Mucosa of descending colon (tissue), 3 donors: ENCODE measurements around the gene CCDC158. TPM values are rescaled to one million over a fixed set of nuclear protein-coding genes. Genes with fewer than 3 reads are reported as not detected.

ENCODE experiments used
- ATAC-seq: fragments of 200-7000 bp; cut with Tn5 transposase; one replicate; pipeline ENCODE4 v1.9.1; 2020; ENCODE audit warnings: mild to moderate bottlenecking, moderate library complexity
- DNase-seq, 3 donors: peaks; one replicate each; pipeline ENCODE4 v3.0.0-alpha.2; 2020
- H3K36me3 ChIP-seq: fragments of 200-600 bp; one replicate; pipeline ENCODE4 v1.8.0; 2021; ENCODE audit warnings: low read depth, mild to moderate bottlenecking
- H3K4me1 ChIP-seq: fragments of 200-600 bp; one replicate; pipeline ENCODE4 v1.8.0; 2021; ENCODE audit warnings: low read depth, mild to moderate bottlenecking
- H3K4me3 ChIP-seq: fragments of 200-600 bp; one replicate; pipeline ENCODE4 v1.8.0; 2021; ENCODE audit warnings: mild to moderate bottlenecking
- H3K9me3 ChIP-seq: fragments of 200-600 bp; one replicate; pipeline ENCODE4 v1.8.0; 2021; ENCODE audit warnings: mild to moderate bottlenecking
- intact Hi-C, 2 donors: fragments of 100-400 bp; cut with DNase I in 1 of 2; cut with micrococcal nuclease in 1 of 2; formaldehyde crosslinking; loops; one replicate each; pipeline versions ENCODE4 v1.11.0 to v1.11.1; 2022; cut with DNase I, micrococcal nuclease
- total RNA-seq, 3 donors: library from RNA; stranded (reverse); fragmentation: NEBNext Ultra II Directional in 2 of 3; extraction: Animal tissue kit (Norgen Biotek cat#: 25700) in 2 of 3; gene quantifications; one replicate each; pipeline versions ENCODE4 v1.2.1 to v1.2.4, GENCODE V29; 2021 to 2023
- TF ChIP-seq, protein P1 (sequence below): fragments of 200-600 bp; IDR thresholded peaks from one replicate; pipeline ENCODE4 v1.8.0; 2022; ENCODE audit warnings: antibody characterized with exemption, mild to moderate bottlenecking
- donor health status: DM: no; HTN: no; CAD: no; lungs with moderate emphysema.
- donor health status: DM: no; HTN: no; CAD: no.
- donor health status: DM: no; HTN: yes; CAD: no.

The CCDC158 gene
- total RNA-seq, 3 donors from 2014 or later, result 0.82 TPM; not detected in 2

DNA sequence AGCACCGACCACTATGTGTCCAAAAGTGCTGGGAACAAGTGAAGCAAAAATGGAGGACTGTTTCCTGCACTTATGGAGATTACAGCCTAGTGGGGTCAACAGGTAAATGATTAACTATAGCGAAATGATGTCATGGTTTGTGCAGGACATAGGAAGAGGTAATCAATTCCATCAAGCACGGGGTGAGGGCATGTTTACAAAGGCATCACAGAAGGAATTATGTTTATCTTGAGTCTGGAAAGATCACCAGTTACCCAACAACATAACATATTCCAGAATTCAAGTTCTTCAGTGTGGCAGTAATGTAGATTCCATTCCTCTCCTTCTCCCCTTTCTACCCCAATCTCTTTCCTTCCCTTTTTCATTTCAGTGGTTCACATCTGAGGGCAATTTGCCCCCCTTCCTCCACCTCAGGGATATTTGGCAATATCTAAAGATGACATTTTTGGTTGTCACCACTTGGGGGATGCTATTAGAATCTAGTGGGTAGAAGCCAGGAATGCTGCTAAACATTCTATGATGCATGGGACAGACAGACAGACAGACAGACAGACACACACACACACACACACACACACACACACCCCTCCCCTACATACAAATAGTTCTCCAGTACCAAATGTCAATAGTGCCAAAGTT, 145.3 kb downstream of the CCDC158 start:
- intact Hi-C loops, result no loop called here
- ATAC-seq, result no peak

DNA sequence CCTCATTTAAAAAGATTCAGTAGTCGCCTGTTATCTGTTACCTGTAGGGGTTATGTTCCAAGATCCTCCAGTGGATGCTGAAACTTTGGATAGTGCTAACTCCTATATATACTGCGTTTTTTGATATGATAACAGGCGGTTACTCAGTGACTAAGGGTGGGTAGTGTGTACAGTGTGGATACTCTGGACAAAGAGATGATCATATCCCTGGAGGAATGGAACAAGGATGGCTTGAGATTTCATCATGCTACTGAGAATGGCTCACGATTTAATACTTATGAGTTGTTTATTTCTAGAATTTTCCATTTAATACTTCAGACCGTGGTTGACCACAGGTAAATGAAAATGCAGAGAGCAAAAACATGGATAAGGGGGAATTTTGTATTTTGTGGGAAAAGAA, 147.9 kb downstream of the CCDC158 start:
- ATAC-seq (no peak), DNase-seq (no peak)
- no peaks in the 10 kb centered on the region for H3K36me3 ChIP-seq
- TF ChIP-seq, protein P1, sequence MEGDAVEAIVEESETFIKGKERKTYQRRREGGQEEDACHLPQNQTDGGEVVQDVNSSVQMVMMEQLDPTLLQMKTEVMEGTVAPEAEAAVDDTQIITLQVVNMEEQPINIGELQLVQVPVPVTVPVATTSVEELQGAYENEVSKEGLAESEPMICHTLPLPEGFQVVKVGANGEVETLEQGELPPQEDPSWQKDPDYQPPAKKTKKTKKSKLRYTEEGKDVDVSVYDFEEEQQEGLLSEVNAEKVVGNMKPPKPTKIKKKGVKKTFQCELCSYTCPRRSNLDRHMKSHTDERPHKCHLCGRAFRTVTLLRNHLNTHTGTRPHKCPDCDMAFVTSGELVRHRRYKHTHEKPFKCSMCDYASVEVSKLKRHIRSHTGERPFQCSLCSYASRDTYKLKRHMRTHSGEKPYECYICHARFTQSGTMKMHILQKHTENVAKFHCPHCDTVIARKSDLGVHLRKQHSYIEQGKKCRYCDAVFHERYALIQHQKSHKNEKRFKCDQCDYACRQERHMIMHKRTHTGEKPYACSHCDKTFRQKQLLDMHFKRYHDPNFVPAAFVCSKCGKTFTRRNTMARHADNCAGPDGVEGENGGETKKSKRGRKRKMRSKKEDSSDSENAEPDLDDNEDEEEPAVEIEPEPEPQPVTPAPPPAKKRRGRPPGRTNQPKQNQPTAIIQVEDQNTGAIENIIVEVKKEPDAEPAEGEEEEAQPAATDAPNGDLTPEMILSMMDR, result no peak
- H3K4me1 ChIP-seq, result peaks cover 6% of the 10 kb centered on the region
- H3K4me3 ChIP-seq, result no peak overlapping the region
- intact Hi-C loops, result no loop called here
- no peaks in the 10 kb centered on the region for H3K9me3 ChIP-seq

More for the DNA sequence above, 145.3 kb downstream of the CCDC158 start:
- no peaks in the 10 kb centered on the region for H3K9me3 ChIP-seq
- TF ChIP-seq, protein P1, result no peak
- DNase-seq, result no peak
- no peak overlapping the region for H3K4me3 ChIP-seq
- peaks cover 19% of the 10 kb centered on the region for H3K4me1 ChIP-seq
- no peaks in the 10 kb centered on the region for H3K36me3 ChIP-seq

DNA sequence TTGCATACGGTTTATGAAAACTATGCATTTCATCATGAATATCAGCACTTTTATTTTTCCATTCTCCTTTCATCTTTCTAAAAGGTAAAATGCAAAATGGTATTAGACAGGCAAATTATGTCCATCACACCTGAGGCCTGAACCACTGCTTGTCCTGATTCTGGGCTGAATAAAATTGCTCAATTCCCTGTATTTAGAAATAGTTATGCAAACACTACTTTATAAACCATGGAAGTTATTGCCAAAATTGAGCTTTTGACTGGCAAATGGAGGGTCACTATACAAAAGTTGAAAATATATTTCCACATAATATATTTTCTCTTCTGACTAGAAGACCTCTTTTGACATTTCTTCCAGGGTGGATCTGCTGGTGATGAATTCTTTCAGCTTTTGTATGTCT, 148.4 kb downstream of the CCDC158 start:
- Histone ChIP-seq H3K4me1 (peaks cover 4% of the 10 kb centered on the region), H3K36me3 (no peaks in the 10 kb centered on the region), H3K4me3 (no peak overlapping the region), H3K9me3 (no peaks in the 10 kb centered on the region)
- DNase-seq, result no peak
- intact Hi-C loops, result no loop called here
- TF ChIP-seq, protein P1, result no peak
- ATAC-seq, result no peak

DNA sequence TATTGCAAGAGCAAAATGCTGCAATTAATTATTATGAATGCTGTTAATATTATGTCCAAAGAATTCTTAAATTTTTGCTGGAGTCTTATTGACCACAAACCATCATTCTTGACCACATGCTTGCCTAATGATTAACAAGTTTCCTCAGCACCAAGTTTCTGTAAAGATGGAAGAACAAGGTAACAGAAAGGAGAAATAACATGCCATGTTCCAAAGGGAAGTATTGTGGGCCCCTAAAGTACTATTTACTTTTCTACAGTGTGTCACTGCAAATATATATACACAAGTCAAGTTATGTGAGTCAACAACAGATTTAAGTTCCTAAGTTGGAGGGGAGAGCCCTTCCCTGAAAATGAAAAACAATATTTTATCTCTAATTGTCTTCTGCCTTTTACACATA, 148.9 kb downstream of the CCDC158 start:
- no peak for DNase-seq
- intact Hi-C loops, result no loop called here
- Histone ChIP-seq H3K4me1 (peaks cover 4% of the 10 kb centered on the region), H3K9me3 (no peaks in the 10 kb centered on the region), H3K36me3 (no peaks in the 10 kb centered on the region), H3K4me3 (no peak overlapping the region)
- TF ChIP-seq, protein P1, result no peak
- no peak for ATAC-seq

DNA sequence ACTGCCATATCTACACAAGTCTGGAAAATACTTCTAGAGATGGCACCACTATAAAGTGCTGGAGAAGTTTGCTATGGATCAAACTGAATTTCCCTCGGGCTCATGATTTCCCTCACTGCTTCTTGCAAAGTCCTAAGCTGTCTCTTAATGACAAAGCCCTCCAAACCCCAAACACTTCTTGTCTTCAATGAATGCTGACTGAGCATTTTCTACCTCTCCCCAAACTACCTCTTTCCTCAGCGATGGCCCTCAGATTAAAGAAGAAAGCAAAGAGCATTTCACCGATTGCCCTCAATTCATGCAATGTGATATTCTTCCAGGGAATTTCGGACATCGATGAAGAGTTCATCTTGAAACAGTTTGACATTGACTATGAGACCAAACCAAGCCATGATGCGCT, 149.7 kb downstream of the CCDC158 start:
- no peak for DNase-seq
- no peak overlapping the region for H3K4me3 ChIP-seq
- no peaks in the 10 kb centered on the region for H3K36me3 ChIP-seq
- TF ChIP-seq, protein P1, result no peak
- intact Hi-C loops, result no loop called here
- H3K4me1 ChIP-seq, result peaks cover 4% of the 10 kb centered on the region
- ATAC-seq, result no peak
- no peaks in the 10 kb centered on the region for H3K9me3 ChIP-seq
